ENCODE data around the gene HP.
"Not testable (repeated sequence)": the region's sequence is repeated elsewhere in the genome, so short reads cannot be mapped to it uniquely, and the experiment has no call there.

DNA sequence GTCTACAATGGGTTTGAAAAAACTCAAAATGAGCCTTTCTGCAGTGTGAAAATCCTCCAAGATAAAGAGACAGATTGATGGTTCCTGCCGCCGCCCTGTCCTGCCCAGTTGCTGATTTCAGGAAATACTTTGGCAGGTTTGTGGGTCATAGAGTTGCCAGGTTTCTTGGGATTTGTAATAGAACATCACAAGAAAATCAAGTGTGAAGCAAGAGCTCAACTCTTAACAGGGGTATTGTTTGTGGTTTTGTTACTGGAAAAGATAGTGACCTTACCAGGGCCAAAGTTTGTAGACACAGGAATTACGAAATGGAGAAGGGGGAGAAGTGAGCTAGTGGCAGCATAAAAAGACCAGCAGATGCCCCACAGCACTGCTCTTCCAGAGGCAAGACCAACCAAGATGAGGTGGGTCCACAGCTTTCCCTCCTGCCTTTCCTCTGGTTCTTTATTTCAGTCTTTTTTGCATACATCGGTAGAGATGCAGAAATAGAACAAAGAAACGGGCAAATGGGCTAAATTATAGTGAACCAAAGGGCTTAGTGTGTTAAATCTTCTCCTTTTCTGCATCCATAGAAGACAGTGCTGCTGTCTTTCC, at the start of gene HP:
- TF ChIP-seq, protein P1, sequence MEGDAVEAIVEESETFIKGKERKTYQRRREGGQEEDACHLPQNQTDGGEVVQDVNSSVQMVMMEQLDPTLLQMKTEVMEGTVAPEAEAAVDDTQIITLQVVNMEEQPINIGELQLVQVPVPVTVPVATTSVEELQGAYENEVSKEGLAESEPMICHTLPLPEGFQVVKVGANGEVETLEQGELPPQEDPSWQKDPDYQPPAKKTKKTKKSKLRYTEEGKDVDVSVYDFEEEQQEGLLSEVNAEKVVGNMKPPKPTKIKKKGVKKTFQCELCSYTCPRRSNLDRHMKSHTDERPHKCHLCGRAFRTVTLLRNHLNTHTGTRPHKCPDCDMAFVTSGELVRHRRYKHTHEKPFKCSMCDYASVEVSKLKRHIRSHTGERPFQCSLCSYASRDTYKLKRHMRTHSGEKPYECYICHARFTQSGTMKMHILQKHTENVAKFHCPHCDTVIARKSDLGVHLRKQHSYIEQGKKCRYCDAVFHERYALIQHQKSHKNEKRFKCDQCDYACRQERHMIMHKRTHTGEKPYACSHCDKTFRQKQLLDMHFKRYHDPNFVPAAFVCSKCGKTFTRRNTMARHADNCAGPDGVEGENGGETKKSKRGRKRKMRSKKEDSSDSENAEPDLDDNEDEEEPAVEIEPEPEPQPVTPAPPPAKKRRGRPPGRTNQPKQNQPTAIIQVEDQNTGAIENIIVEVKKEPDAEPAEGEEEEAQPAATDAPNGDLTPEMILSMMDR (IDR thresholded peaks at IDR 0.05; ENCODE audit: poor library complexity), result not testable (repeated sequence)
- TF ChIP-seq EZH2 (IDR thresholded peaks at IDR 0.05; ENCODE audit: borderline replicate concordance); EZH2phosphoT487 (IDR thresholded peaks at IDR 0.05; ENCODE audit: low read depth, severe bottlenecking, unreplicated experiment): not testable (repeated sequence)
